Activated naive CD8-positive, alpha-beta T cell treated with anti-CD3 and anti-CD28 coated beads, Interleukin-2, amount 10 ng/mL, durations not matched to agents 7 days and 5 days (primary cell): Measurements from ENCODE around the gene OGT. TPM values are rescaled to one million over a fixed set of nuclear protein-coding genes. Genes with fewer than 3 reads are reported as not detected.
A peak's percentile ranks its signal among the peaks of the same experiment; 100 is the strongest.
"Not testable (repeated sequence)": the region's sequence is repeated elsewhere in the genome, so short reads cannot be mapped to it uniquely, and the experiment has no call there.

Experiments used
- ATAC-seq: fragments of 150-1000 bp; cut with Tn5 transposase; one replicate; pipeline ENCODE4 v1.10.0; 2021; ENCODE audit warnings: low read depth, moderate library complexity
- POLR2A ChIA-PET: fragments of 350-600 bp; sonication (Branson Sonifier 250); formaldehyde crosslinking; loops from one replicate; lab custom pipeline; 2021; ENCODE audit warnings: antibody characterized with exemption; lab: Charles Lee
- DNase-seq: peaks from one replicate; pipeline ENCODE4 v3.0.0; 2021
- H3K27ac Mint-ChIP-seq: one replicate; pipeline ENCODE4 v1.8.0; 2022; ENCODE audit warnings: mild to moderate bottlenecking, mixed read lengths
- H3K27me3 Mint-ChIP-seq: one replicate; pipeline ENCODE4 v1.8.0; 2022; ENCODE audit warnings: mild to moderate bottlenecking, moderate library complexity, mixed read lengths
- H3K36me3 Mint-ChIP-seq: one replicate; pipeline ENCODE4 v1.8.0; 2021; ENCODE audit warnings: mild to moderate bottlenecking, mixed read lengths
- H3K4me1 Mint-ChIP-seq: one replicate; pipeline ENCODE4 v1.8.0; 2021; ENCODE audit warnings: mixed read lengths
- H3K4me3 Mint-ChIP-seq: one replicate; pipeline ENCODE4 v1.8.0; 2022; ENCODE audit warnings: mild to moderate bottlenecking, moderate library complexity, mixed read lengths
- H3K9me3 Mint-ChIP-seq: one replicate; pipeline ENCODE4 v1.8.0; 2021; ENCODE audit warnings: mixed read lengths
- total RNA-seq, 2 experiments: library from RNA; stranded (reverse); gene quantifications; one replicate each; pipeline ENCODE4 v1.2.3, GENCODE V29; 2021

OGT gene
- total RNA-seq, 2 experiments from 2014 or later, result 487 to 498 TPM

DNA sequence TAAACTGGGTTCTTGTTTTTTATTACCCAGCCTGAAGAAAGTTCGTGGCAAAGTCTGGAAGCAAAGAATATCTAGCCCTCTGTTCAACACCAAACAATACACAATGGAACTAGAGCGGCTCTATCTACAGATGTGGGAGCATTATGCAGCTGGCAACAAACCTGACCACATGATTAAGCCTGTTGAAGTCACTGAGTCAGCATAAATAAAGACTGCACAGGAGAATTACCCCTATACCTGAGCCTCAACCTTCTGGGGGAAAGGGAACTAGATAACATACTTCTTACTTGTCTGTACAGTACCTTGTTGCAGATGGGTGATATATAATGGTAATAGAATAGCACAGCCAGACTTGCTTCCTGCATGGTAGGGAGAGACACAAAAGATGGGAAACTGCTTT, 40.7 kb downstream of the OGT start:
- ATAC-seq (no peak), DNase-seq (no peak)
- Mint-ChIP-seq H3K9me3 (no peaks in the 10 kb centered on the region), H3K36me3 (peaks cover 18% of the 10 kb centered on the region), H3K4me1 (peaks cover 6% of the 10 kb centered on the region), H3K27ac (no peak overlapping the region), H3K4me3 (no peak overlapping the region), H3K27me3 (no peaks in the 10 kb centered on the region)
- POLR2A ChIA-PET, result no interaction called here

DNA sequence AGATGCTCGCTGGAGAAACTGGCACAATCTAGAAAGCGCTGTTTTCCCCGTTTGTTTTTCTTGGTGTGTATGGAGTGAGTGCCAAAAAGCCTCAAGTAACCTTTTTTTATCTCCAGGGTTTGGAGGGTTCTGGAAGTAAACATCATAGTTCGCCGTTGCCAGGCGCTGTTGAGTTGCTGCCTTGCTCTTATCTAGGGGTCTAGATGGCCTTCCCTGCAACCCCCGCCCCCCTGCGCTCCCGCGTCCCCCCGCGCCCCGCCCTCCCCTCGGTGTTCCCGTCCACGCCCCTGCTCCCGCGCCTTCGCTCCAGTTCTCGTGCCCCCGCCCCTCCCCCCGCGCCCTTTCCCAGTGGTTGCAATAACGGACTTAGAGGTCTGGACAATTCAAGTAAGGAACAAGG, 44.8 kb downstream of the OGT start:
- peaks cover 22% of the 10 kb centered on the region for H3K36me3 Mint-ChIP-seq
- H3K4me1 Mint-ChIP-seq, result peaks cover 6% of the 10 kb centered on the region
- H3K4me3 Mint-ChIP-seq, result no peak overlapping the region
- H3K27ac Mint-ChIP-seq, result no peak overlapping the region
- ATAC-seq (no peak), DNase-seq (no peak)
- POLR2A ChIA-PET, result no interaction called here
- no peaks in the 10 kb centered on the region for H3K9me3 Mint-ChIP-seq
- no peaks in the 10 kb centered on the region for H3K27me3 Mint-ChIP-seq

DNA sequence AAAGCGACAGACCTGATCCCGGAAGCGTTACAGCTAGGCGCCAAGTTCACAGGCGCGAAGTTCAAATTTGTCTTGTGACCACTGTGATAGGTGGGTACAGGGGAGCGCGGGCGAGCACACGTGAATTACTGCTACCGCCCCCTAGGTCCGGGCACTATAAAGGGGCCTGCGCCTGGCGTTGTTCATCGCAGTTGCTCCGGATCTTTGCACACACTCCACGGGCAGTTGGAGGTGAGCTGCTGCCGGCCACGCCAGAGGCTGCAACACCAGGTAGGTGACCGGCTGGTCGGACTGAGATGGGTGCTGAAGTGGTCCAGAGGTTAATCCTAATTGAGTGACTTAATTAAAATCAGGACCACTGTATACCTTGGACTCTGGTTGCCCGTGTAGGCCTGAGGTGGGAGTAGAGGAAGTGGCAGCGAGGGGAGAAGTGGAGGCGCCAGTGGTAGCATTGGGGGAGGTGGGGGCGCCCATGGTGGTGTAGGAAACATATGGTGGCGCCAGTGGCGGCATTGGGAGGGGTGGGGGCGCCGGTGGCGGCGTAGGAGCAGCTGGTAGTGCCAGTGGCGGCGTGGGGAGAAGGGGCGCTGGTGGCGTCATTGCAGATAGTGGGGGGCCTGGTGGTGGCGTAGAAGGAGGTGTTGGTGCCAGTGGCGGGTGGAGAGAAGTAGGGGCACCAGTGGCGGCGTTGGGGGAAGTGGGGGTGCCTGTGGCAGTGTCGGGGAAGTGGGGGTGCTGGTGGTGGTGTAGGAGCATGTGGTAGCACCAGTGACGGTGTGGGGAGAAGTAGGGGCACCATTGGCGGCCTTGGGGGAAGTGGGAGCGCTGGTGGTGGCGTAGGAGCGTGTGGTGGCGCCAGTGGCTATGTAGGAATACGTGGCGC, 45.6 kb downstream of the OGT start, which contains the start of gene GCNA:
TSS of gene GCNA (plus strand) at position 185 of the 883 bp plus-strand sequence. CDS start 2,385 bp downstream, outside the sequence.
- Mint-ChIP-seq H3K27me3 (no peaks in the 10 kb centered on the region), H3K9me3 (no peaks in the 10 kb centered on the region), H3K4me3 (no peak within 1 kb of the TSS), H3K4me1 (peaks cover 4% of the 10 kb centered on the region), H3K27ac (peak within 1 kb of the TSS; percentile 42), H3K36me3 (peaks cover 20% of the 10 kb centered on the region)
- ATAC-seq (no peak), DNase-seq (no peak)
- POLR2A ChIA-PET, result no interaction called here

DNA sequence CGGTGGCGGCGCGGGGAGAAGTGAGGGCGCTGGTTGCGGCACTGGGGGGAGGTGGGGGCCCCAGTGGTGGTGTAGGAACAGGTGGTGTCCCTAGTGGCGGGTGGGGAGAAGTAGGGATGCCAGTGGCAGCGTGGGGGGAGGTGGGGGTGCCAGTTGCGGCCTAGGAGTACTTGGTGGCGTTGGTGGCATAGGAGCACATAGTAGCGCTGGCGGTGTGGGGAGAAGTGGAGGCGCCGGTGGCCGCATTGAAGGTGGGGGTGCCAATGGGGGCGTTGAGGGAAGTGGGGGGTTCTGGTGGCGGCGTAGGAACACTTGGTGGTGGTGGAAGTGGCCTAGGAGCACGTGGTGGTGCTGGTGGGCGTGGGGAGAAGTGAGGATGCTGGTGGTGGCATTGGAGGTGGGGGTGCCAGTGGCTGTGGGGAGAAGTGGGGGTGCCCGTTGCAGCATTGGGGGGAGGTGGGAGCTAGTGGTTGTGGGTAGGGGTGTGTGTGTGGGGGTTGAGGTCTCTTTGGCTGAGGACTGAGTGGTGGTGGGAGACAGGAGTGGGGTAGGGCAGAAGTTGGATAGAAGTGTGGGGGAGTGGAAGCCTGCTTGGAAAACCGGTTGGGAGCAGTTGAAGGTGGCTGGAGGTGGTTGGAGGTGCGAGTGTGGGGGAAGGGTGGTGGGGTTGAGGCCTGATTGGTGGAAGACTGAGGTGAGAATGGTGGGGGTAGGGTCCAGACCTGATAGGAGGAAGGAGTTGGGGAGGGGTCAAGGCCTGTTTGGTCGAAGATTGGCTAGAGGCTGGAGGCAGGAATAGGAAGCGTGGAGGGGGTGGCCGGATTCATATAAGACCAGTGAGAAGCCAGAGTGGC, 46.5 kb downstream of the OGT start:
- Mint-ChIP-seq H3K4me1 (peaks cover 4% of the 10 kb centered on the region), H3K36me3 (peaks cover 16% of the 10 kb centered on the region), H3K27me3 (no peaks in the 10 kb centered on the region), H3K27ac (peak overlapping the region; percentile 64), H3K4me3 (no peak overlapping the region), H3K9me3 (no peaks in the 10 kb centered on the region)
- DNase-seq (no peak), ATAC-seq (no peak)
- POLR2A ChIA-PET, result no interaction called here

DNA sequence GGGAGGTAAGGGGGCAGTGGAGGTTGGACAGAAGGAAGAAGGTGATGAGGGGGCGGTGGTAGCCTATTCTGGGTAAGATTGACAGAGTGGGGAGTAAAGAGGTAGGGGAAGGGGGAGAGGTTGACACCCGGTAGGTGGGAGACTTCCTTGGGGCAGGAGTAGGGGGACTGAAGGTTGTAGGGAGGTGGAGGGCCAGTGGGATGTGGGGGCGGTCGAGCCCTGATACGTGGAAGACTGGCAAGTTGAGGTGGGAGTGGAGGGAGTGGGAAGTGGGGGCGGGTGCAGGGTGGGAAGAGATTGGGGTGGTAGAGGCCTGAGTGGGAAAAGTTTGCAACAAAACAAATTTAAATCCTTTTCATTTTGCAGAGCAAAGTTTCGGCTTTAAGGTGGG, 47.1 kb downstream of the OGT start:
- H3K9me3 Mint-ChIP-seq, result no peaks in the 10 kb centered on the region
- peaks cover 16% of the 10 kb centered on the region for H3K36me3 Mint-ChIP-seq
- POLR2A ChIA-PET, result no interaction called here
- H3K4me3 Mint-ChIP-seq, result no peak overlapping the region
- DNase-seq (no peak), ATAC-seq (no peak)
- no peaks in the 10 kb centered on the region for H3K27me3 Mint-ChIP-seq
- H3K4me1 Mint-ChIP-seq, result peaks cover 4% of the 10 kb centered on the region
- peak overlapping the region; percentile 64 for H3K27ac Mint-ChIP-seq

DNA sequence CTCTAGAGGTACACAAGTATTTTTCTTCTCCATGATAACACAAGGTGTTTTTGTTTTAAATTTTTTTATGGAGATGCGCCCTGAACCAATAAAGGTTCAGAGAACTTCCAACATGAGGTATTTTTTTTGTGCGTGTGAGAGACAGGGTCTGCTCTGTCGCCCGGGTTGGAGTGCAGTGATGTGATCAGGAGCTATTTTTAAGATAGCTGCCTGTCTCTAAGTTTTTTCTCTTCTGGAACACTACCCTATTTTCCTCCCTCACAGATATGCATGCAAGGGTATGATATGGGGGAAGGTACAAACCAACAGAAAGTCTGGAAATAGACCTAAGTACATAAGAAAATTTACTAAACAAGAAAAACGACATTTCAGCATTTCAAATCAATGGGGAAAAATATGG, 48.3 kb downstream of the OGT start:
- peaks cover 6% of the 10 kb centered on the region for H3K4me1 Mint-ChIP-seq
- H3K27me3 Mint-ChIP-seq, result no peaks in the 10 kb centered on the region
- POLR2A ChIA-PET, result interaction anchor here (0.6 kb wide), 1 partner anchor 69 kb away, joined by 3 read pairs; no protein-coding TSS in a partner anchor
- DNase-seq (no peak), ATAC-seq (no peak)
- H3K9me3 Mint-ChIP-seq, result no peaks in the 10 kb centered on the region
- H3K36me3 Mint-ChIP-seq, result peaks cover 19% of the 10 kb centered on the region
- no peak overlapping the region for H3K4me3 Mint-ChIP-seq
- H3K27ac Mint-ChIP-seq, result no peak overlapping the region

DNA sequence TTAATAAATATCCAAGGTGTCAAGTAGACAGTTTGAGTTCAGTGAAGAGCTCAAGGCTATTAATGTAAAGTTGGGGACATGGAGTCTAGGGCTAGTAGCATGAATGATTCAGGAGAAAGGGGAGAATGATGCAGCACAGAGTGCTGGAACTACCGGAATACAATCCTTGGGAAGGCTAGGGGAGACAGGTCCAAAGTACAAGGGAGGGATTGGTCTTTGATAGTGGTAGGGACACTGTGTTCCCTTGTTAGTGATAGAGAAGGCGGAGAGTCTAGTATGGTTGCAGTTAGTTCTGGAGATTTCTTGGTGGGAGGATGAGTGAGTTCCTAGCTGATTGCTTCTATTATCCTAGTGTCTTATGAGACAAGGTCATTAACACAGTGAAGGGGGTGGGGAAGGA, 54.0 kb downstream of the OGT start:
- POLR2A ChIA-PET, result no interaction called here
- H3K27ac Mint-ChIP-seq, result peak overlapping the region; percentile 8
- H3K4me1 Mint-ChIP-seq, result peaks cover 8% of the 10 kb centered on the region
- ATAC-seq (no peak), DNase-seq (no peak)
- no peak overlapping the region for H3K4me3 Mint-ChIP-seq
- H3K36me3 Mint-ChIP-seq, result peaks cover 14% of the 10 kb centered on the region
- no peaks in the 10 kb centered on the region for H3K9me3 Mint-ChIP-seq
- no peaks in the 10 kb centered on the region for H3K27me3 Mint-ChIP-seq

DNA sequence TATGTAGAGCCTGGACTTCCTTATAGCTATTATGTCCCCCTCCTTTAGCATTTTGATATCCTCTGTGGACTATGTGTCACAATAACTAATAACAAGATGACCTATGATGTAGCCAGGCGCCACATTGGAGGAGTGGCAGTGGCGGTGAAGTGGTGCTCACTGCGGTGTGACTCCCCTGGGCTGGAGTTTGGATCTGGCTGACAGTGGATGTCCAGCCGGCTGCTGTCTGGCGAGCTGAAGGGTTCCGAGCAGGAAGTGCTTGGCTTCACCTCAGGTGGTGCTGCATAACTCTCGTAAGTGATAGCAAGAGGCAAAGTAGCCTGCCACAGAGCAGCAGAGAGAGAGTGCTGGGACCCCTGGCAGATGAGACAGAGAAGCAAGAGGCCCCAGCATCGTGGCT, 60.3 kb downstream of the OGT start:
- ATAC-seq, H3K27me3 Mint-ChIP-seq, H3K9me3 Mint-ChIP-seq, H3K4me1 Mint-ChIP-seq, H3K4me3 Mint-ChIP-seq, H3K27ac Mint-ChIP-seq, DNase-seq: not testable (repeated sequence)
- POLR2A ChIA-PET, result interaction anchor here (0.5 kb wide), 1 partner anchor 35 kb away, joined by 4 read pairs; no protein-coding TSS in a partner anchor
- peaks cover 13% of the 10 kb centered on the region for H3K36me3 Mint-ChIP-seq

DNA sequence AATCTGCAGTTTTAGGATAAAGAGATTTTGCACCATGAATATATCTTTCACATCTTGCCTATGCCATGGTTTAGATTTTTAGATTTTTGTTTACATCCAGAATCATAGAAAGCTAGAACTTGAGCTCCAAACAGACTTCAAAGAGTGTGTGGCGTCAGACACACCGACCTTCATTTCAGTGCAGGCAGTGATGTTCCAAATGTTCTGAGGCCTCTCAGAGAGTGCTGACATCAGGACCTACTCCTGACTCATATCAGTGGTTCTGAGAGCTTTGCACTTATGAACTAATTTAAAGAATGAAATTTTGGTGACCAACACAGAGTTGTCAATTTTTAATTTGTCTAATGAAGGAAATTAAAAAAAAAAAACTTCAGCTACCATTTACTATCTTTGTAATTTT, 67.1 kb downstream of the OGT start:
- POLR2A ChIA-PET, result interaction anchor here (0.9 kb wide), 1 partner anchor 17 kb away, joined by 3 read pairs; no protein-coding TSS in a partner anchor
- peaks cover 14% of the 10 kb centered on the region for H3K4me1 Mint-ChIP-seq
- no peak overlapping the region for H3K4me3 Mint-ChIP-seq
- H3K27me3 Mint-ChIP-seq, result no peaks in the 10 kb centered on the region
- DNase-seq (no peak), ATAC-seq (no peak)
- H3K9me3 Mint-ChIP-seq, result no peaks in the 10 kb centered on the region
- H3K27ac Mint-ChIP-seq, result no peak overlapping the region
- peaks cover 52% of the 10 kb centered on the region for H3K36me3 Mint-ChIP-seq

DNA sequence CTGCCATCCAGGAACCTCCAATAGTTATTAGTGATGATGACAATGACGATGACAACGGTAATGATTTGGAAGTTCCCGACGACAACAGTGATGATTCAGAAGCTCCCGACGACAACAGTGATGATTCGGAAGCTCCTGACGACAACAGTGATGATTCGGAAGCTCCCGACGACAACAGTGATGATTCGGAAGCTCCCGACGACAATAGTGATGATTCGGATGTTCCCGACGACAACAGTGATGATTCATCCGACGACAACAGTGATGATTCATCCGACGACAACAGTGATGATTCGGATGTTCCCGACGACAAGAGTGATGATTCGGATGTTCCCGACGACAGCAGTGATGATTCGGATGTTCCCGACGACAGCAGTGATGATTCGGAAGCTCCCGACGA, 70.7 kb downstream of the OGT start:
- POLR2A ChIA-PET, result no interaction called here

DNA sequence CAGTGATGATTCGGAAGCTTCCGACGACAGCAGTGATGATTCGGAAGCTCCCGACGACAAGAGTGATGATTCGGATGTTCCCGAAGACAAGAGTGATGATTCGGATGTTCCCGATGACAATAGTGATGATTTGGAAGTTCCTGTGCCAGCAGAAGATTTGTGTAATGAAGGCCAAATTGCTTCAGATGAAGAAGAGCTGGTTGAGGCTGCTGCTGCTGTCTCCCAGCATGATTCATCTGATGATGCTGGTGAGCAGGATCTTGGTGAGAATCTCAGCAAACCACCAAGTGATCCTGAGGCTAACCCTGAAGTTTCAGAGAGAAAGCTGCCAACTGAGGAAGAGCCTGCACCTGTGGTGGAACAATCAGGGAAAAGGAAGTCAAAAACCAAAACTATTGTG, 71.2 kb downstream of the OGT start:
- POLR2A ChIA-PET, result no interaction called here
- peaks cover 62% of the 10 kb centered on the region for H3K36me3 Mint-ChIP-seq
- H3K27me3 Mint-ChIP-seq, result no peaks in the 10 kb centered on the region
- peak overlapping the region; percentile 51 for H3K27ac Mint-ChIP-seq
- DNase-seq, result no peak
- H3K4me3 Mint-ChIP-seq, result no peak overlapping the region
- ATAC-seq, result no peak
- no peaks in the 10 kb centered on the region for H3K9me3 Mint-ChIP-seq
- H3K4me1 Mint-ChIP-seq, result peaks cover 39% of the 10 kb centered on the region

More for the DNA sequence above, 70.7 kb downstream of the OGT start:
- ATAC-seq (no peak), DNase-seq (no peak)
- no peaks in the 10 kb centered on the region for H3K27me3 Mint-ChIP-seq
- H3K4me3 Mint-ChIP-seq, result no peak overlapping the region
- no peak overlapping the region for H3K27ac Mint-ChIP-seq
- H3K36me3 Mint-ChIP-seq, result peaks cover 60% of the 10 kb centered on the region
- H3K4me1 Mint-ChIP-seq, result peaks cover 33% of the 10 kb centered on the region
- no peaks in the 10 kb centered on the region for H3K9me3 Mint-ChIP-seq

DNA sequence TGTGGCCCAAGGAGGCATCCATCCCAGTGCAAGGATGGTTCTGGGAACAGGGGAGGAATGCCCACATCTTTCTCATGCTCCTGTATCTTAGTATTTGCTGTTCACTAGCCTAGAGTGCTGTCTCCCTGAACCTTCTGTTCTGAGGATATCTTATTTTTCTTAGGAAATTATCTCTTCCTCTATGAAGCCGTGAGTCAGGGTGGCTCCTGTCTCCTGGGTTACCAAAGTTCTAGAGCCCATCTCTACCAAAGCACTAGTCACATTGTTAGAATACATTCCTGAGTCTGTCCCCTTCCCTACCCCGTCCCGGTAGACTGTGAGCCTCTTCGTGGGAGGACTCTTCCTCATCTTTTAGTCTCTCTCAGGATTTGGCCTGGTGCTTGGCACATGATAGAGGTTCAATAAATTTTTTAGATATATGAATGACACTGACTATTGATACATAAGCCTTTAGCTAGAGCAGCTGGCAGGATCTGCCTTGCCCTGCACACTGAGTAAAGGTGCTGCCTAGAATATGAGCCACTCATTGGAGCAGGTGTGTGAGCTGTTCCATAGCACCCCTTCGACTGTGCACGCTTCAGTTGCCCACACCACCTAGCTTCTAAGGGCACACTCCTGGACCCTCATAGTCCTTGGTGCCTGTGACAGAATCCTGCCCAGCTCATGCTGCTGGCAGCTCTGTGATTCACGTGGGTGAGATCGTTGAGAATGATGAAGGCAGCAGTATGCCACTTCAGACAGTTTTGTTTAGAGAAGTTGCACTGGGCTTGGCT, 72.1 kb downstream of the OGT start:
- POLR2A ChIA-PET, result interaction anchor here (0.5 to 1.1 kb wide), 3 partner anchors 13 to 424 kb away, joined by 3 to 7 read pairs (median 3); partner anchors contain the start of gene CXCR3
- Mint-ChIP-seq H3K36me3 (peaks cover 62% of the 10 kb centered on the region), H3K27ac (peak overlapping the region; percentile 89), H3K4me1 (peaks cover 44% of the 10 kb centered on the region), H3K4me3 (no peak overlapping the region), H3K27me3 (no peaks in the 10 kb centered on the region), H3K9me3 (no peaks in the 10 kb centered on the region)
- DNase-seq (no peak), ATAC-seq (no peak)
